PC-3 (cell line): Measurements from ENCODE around the gene DTL.

Source experiments
- EZH2 ChIP-seq: fragments of 300-600 bp; sonication (generic); IDR thresholded peaks from one replicate; pipeline ENCODE4 v1.6.1; 2017; ENCODE audit warnings: antibody characterized with exemption, mild to moderate bottlenecking, low read length; ENCODE audit not compliant: unreplicated experiment
- TF ChIP-seq, protein P1 (sequence below): fragments of 300-600 bp; sonication (generic); conservative IDR thresholded peaks from 2 replicates; pipeline ENCODE4 v1.5.1; 2017; ENCODE audit warnings: antibody characterized with exemption, low read depth, mild to moderate bottlenecking, low read length

- TF ChIP-seq, protein P1, sequence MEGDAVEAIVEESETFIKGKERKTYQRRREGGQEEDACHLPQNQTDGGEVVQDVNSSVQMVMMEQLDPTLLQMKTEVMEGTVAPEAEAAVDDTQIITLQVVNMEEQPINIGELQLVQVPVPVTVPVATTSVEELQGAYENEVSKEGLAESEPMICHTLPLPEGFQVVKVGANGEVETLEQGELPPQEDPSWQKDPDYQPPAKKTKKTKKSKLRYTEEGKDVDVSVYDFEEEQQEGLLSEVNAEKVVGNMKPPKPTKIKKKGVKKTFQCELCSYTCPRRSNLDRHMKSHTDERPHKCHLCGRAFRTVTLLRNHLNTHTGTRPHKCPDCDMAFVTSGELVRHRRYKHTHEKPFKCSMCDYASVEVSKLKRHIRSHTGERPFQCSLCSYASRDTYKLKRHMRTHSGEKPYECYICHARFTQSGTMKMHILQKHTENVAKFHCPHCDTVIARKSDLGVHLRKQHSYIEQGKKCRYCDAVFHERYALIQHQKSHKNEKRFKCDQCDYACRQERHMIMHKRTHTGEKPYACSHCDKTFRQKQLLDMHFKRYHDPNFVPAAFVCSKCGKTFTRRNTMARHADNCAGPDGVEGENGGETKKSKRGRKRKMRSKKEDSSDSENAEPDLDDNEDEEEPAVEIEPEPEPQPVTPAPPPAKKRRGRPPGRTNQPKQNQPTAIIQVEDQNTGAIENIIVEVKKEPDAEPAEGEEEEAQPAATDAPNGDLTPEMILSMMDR = no peak
- TF ChIP-seq EZH2 = no peak
These were observed 99.6 kb downstream of the DTL start for GRCh38 chr1:212135166-212135565.
